ENCODE data around the gene KCTD1. TPM values are rescaled to one million over a fixed set of nuclear protein-coding genes. Genes with fewer than 3 reads are reported as not detected.

KCTD1 gene
- total RNA-seq, 1 donor from 2014 or later: 10.1 TPM

DNA sequence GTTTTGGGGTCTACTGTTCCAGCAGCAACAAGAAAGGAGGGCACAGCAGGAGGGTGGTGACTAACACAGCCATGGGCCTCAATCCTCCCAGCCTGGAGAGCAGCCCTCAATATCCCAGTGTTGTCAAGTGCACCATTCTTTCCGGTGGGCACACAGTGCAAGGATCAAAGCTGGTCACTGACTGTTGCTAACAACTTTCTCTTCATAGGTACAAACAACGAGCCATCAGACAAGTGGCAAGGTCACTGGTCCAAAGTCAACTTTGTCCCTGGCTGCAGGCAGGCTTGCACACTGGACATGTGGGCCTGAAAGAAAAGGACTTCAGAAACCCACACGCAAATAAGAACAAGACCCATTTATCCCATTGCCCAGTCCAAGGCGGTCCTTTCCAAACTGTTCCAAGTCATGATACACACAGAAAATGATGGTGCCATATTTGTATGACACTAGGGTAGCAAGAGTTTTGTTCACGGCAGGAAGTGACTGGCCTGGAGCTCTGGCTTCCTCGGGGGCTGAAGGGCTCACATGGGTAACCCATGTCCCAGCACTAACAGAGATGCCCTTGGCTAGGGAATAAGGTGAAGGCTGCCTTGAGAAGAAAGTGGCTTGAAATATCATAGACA, 57.0 kb downstream of the KCTD1 start:
- no peak for DNase-seq (ENCODE audit: low spot score)
- intact Hi-C loops (cut with DNase I): no loop called here

DNA sequence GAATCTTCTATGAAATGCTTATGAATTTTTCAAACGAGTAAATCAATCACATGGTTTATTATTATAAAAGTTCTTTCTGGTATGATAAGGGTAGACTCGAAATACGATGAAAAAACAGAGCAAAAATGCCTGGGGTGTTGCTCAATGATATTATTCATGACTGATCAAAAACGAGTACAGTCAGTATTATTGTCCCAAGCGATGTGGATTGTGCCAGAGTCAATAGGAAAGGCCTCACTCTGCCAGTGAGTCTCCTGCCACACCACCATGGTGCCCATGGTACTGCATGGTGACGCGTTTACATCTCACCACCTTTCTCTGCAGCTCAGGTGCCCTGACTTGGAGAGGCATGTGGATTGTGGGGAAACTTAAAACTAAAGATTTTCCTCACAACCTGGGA, 58.5 kb downstream of the KCTD1 start:
- DNase-seq (ENCODE audit: low spot score): no peak
- intact Hi-C loops (cut with DNase I): no loop called here

DNA sequence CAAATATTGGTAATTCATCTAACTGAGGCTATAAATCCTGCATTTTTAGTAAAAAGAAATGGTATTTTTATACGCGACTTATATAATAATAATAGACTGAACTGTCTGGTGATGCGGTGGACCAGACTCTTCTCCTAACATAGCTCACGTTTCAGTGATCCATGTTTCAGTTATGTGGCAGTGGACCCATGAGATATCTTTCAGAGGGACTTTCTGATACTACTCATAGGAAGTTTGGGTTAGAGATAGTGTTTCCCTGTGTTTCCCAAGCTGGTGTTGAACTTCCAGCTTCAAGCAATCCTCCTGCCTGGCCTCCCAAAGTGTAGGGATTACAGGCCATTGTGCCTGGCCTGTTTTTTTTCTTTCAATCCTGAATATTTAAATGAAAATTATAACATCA, 59.2 kb downstream of the KCTD1 start:
- no peak for DNase-seq (ENCODE audit: low spot score)
- intact Hi-C loops (cut with DNase I): no loop called here

DNA sequence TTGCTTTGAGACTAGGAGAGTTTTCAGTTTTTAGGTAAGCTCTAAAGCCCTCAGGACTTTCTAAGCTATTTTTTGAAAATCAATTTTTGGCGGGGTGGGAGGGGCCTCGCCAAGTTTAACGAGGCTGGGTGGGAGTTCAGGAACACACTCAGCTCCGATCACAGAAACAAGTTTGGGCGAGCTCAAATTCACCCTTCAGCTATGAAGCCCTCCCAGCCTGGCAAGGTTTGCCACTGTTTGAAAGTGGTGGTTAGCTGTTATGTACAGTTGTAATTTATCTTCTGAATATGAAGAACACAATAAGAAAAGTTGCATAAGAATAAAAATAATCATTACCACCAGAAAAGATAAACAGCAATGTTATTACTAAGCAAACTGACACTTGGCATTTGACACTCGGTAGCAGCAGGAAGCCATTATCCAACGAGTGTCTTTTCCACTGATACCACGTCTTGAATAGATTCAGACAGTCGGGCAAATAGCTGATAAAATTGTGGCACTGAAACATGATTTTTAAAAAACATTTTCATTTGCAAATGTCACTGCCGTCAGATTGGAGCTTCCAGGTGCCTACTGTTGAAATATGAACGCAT, 59.8 kb downstream of the KCTD1 start:
- no peak for DNase-seq (ENCODE audit: low spot score)
- intact Hi-C loops (cut with DNase I): no loop called here

DNA sequence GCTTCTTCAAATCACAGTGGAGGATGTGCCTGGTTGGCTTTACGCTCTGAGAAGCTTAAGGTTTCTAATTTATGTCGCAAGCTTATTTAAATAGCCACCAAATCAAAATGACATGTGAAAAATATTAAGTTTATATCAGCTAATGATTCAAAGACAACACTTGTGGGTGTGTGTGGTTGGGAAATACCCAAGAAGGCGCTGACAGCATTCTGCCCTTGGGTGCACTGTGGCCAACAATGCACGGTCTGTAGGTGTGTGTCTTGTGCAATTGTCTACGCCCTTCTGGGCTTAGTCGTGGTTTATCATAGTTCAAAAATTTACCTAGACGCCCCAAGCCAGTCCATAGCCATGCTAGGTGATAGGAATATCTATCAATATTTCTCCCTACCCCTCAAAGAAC, 60.9 kb downstream of the KCTD1 start:
- intact Hi-C loops (cut with DNase I): no loop called here
- no peak for DNase-seq (ENCODE audit: low spot score)

DNA sequence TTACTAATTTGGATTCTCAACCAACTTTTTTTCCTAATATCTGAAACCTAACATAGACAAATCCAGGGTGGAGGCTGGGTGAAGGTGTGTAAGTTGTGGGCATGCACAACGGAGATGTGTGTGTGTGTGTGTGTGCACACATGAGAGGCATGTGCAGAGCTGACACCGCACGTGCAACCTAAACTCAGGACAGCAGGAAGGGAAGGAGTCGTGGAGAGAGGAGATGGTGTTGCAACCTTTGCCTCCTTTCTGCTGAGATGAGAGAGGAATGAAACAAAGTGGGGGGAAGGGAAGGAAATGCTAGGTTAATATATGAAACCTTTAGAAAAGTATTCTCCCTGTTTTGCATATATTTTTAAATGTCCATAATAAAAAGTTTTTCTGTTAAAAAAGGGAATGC, 64.7 kb downstream of the KCTD1 start:
- intact Hi-C loops (cut with DNase I): no loop called here
- no peak for DNase-seq (ENCODE audit: low spot score)

DNA sequence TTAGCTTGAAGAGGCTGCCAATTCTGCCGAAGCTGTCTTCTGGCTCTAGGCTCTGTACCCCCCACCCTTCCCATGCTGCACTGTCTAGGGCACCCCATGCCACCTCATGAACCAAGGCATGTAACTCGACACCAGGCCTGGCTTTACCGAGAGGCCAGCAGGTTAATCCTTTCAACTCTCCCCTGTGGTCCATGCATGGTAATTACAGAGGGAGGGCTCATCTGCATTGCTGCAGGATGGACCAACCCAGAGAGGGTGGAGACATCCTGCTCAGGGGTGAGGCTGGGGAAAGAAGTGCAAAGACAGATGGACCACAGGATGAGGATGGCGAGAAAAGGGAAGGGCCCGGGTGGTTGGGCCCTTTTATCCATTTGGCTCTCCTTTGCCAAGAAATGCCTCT, 65.8 kb downstream of the KCTD1 start:
- DNase-seq (ENCODE audit: low spot score): no peak
- intact Hi-C loops (cut with DNase I): no loop called here

DNA sequence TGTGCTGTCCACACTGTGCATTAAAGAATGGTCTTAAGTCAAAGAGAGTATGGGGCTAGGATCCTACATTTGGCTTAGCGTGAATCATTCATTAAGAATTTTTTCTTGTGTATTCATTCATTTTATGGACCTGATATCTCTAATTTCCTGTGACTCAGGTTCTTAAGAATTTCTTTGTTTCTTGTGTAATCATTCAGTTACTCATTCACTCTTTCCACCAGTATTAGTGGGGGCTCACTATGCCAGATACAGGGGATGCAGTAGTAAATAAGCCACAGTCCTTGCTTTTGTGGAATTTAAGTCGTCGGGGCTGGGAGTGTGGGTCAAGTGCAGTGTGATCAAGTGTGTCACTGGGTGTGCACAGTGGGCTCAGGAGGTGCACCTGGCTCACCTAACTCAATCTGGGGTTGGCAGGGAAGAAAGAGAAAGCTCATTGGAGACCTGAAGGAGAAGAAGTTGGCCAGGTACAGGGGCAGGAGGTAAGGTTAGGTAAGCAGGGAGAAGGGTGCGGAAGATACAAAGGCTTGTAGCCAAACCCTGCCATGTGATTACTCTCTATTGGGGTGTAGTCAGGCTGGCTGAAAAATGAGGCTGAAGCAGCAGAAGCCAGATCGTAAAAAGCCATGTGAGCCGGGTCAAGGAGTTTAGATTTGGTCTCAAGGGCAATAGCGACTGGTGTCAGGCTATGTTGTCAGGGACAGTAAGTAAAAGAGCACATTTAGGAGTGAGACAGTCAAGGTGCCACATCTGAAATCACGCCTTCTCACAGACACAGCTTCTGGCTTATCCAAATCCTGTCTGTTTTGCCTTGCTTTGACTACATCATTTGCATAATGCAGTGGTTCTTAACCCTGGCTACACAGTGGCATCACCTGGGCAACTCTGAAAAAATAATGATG, 67.2 kb downstream of the KCTD1 start:
- intact Hi-C loops (cut with DNase I): no loop called here
- no peak for DNase-seq (ENCODE audit: low spot score)

DNA sequence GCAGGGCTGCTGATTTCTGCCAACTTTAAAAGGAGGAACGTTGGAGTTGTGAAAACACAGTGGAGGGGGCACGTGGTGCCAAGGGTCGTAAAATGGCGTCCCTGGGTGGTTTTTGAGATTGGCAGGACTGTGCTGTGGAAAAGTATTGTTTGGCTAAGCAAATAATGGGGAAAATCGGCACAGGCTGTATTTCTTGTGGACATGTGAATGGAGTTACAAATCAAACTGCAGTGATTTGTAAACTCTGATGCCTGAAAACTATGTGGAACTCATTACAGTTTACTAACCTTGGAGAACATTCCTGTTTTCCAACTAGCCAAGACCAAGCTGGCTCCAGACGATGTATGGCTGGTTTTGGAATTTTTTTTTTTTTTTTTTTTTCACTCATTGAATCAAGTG, 68.7 kb downstream of the KCTD1 start:
- intact Hi-C loops (cut with DNase I): no loop called here
- no peak for DNase-seq (ENCODE audit: low spot score)

DNA sequence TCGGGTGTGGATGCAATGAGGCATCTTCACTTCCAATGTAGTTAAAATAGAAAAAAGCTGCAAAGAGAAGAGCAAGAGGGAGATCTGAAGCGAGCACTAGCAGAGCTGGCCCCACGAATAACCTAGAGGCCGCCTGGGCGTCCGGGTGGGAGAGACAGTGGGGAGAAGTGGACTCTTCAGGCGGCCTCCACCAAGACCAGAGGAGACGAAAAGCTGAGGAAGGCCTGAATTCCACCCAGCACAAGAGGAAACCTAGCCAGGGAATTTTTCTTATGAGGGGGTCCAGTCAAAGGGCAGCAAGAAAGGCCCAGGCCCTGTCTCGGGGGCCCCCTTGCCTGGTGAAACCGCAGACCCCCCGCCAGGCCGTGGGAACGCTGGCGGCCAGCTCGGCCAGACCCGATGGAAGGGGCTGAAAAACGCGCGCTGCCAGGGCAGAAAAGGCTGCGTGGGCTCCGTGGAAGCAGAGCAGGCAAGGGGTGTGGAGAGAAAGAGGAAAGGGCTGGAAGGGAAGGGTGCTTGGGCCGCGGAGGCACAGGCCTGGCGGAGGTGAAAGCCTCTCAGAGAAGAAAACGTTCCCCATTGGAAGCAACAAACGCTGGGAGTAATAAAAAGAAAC, 69.2 kb downstream of the KCTD1 start:
- intact Hi-C loops (cut with DNase I): no loop called here
- DNase-seq (ENCODE audit: low spot score): no peak

DNA sequence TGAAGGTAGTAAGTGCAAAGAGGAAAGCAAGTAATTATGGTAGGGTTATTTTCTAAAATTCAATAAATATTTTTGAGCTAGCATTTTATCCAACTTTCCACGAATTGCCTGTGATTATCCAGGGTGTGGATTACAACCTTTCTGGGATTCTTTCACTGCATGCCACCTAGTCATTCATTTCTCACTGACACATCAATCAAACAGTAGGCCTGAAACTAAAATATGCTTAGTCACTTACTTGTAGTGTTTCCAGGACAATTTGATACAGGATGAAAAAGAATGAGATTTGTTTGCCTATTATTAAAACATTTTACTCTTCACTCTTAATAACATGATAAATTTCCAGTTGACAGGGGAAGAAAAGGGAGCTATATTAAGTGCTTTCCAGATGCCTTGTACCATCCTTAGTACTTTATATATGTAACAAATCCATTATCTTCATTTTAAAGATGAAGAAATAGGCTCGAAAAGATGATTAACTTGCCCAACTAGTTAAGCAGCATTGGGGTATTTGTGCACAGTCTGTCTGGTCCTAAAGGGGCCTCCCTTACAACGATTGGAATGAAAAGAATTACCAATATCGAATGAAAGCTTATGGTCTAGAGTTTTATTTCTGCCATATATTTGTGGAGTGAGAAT, 70.4 kb downstream of the KCTD1 start:
- no peak for DNase-seq (ENCODE audit: low spot score)
- intact Hi-C loops (cut with DNase I): no loop called here

DNA sequence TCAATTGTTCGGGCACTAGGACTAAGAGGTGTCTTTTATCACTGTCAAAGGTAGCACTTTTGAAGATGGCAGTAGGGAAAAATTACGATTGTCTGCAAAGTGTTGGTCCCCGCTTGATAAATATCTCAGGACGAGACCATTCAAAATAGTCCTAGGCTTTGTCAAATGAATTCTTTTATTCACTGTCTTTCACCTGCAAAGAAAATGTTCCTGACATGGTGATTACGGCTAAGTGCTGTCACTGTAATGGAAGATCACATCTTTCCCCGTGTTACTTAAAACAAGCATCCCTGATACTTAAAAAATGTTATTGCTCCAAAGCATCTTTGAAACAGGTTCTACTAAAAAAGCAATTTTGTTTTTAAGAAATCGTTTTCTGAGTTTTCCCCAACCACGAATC, 71.7 kb downstream of the KCTD1 start:
- no peak for DNase-seq (ENCODE audit: low spot score)
- intact Hi-C loops (cut with DNase I): no loop called here

DNA sequence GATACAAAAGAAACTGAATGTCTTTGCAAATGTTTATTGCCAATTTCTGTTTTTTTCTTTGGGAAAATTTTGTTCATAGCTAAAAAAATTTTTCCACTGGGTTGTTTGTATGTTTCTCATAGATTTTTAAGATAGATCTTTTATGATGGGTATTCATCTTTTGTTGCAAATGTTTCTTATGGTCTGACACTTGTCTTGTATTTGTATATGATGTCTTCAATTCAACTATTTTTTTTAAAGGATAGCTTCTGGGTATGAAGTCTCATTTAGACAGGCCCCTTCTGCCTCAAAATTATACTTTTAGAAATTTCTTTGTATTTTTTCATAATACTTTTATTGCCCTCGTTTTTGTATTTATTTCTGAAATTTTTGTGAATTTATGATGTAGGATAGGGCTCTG, 73.8 kb downstream of the KCTD1 start:
- intact Hi-C loops (cut with DNase I): no loop called here
- no peak for DNase-seq (ENCODE audit: low spot score)

DNA sequence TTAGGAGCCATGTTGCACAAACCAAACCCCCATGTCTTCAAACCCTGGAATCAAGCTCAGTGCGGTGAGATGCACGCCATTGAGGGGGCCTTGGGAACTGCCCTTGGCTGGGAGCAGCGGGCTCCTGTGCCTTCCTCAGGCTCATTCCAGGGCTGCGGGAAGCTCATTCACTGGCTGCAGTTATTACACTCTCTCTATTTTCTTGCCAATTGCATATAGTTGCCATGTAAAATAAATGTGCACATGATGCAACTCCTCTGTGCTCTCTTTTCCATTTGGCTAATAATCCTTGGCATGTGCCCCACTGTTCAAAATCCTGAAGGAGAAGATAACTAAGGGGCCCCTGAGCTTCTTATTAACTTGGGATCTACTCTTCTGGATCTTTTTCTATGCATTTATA, 74.7 kb downstream of the KCTD1 start:
- no peak for DNase-seq (ENCODE audit: low spot score)
- intact Hi-C loops (cut with DNase I): no loop called here

DNA sequence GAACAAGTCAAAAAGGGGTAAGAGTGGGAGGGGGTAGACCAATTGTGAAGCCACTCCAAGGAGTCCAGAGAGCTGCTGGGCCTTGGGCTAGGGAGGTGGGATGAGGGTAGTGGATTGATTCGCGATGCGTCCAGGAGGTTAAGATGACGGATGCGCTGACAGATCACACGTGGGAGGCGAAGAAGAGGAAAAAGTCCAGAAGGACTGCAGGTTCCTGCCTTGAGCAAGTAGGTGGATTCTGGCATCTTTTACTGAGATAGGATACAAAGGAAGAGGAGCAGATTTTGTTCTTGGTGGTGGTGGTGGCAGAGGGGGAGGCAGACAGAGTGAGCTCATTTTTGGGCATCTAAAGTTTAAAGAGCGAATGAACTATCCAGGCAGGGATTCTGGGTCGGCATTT, 76.5 kb downstream of the KCTD1 start:
- DNase-seq (ENCODE audit: low spot score): no peak
- intact Hi-C loops (cut with DNase I): no loop called here

DNA sequence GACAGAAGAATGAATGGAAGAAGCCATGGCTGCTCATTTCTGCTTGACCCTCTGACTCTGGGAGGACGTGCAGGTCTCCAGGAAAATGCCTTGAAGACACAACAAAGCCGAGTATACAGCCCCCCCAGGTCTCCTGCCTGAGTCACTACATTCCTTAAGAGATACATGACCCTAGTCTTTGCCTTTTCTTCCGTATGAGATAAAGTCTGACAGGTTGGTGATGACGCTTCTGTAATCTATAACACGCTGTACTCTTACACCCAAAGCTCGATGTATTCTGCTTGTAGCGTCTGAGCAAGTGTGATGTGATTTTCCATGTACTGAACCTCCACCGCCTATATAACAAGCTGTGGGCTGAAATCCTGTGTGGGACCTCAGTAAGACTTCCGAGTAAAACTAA, 77.3 kb downstream of the KCTD1 start:
- intact Hi-C loops (cut with DNase I): no loop called here

DNA sequence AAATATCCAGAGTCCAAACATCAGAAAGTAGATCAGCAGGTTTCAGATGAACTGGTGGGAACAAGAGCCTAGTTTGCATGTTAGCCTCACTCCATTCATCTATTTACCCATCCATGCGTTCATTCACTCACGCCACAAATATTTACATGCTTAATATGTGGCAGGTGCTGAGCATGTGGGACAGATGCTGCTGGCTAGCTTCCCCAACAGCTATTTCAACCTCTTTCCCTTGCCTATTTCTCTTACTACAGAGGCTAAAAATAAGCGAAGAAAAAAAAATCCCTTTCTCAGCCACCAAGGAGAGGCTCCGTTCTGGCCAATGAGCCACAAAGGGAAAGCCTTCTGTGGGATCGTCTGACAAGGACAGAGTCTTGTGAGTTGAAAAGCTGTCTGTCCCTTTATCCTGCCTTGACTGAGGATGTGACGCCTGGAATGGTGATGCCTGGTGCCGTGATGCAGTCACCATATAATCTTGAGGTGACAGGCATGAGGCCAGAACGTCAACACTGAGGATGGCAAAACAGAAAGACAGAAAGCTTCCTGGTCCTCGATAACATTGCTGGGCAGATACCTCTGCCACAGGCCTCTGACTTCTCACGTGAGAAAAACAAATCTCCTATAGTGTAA, 78.2 kb downstream of the KCTD1 start:
- DNase-seq (ENCODE audit: low spot score): no peak
- intact Hi-C loops (cut with DNase I): no loop called here

More for the DNA sequence above, 77.3 kb downstream of the KCTD1 start:
- no peak for DNase-seq (ENCODE audit: low spot score)

DNA sequence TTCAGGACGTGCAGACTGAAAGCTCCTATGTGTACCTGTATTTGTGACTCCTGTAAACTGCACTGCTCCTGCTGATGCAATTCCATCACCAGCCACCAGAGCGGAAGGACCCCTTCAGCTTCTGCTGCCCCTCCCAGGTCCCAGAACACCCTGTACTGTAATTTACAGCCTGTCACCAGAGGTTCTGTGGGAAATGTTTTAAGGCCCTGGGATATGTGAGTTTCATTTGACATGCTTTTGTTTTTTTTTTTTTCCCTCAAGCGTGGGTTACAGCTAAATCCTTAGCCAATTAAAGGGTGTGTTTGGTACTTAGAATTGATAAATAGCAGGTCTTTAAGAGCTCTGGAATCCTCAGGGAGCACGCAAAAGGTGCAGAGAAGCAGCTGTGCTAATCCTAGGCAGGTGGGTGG, 79.4 kb downstream of the KCTD1 start:
- intact Hi-C loops (cut with DNase I): loop anchor here (10.0 kb wide), 2 partner anchors 46 to 186 kb away; no protein-coding TSS in a partner anchor
- DNase-seq (ENCODE audit: low spot score): no peak

DNA sequence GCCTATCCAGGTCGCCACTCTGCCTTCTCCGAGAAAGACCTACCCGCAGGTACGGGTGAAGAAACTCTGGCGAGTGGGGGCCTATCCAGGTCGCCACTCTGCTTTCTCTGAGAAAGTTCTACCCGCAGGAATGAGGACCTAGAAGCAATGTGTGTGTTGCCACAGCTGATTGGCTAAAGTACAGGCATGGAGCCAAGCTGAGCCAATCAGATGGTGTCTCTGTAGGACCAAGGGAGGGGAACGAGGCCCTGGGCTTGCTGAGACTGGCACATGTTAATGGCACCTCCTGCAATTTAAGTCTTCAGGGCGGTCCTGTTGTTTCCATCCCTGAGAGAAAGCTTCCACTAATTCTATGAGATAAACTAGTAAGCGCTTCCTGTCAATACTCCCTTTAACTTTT, 82.3 kb downstream of the KCTD1 start:
- no peak for DNase-seq (ENCODE audit: low spot score)
- intact Hi-C loops (cut with DNase I): loop anchor here (10.0 kb wide), 2 partner anchors 49 to 189 kb away; no protein-coding TSS in a partner anchor

Data from cardiac septum (tissue), 1 donor.